Endothelial cell of umbilical vein (primary cell): ENCODE measurements around the gene GBX2. TPM values are rescaled to one million over a fixed set of nuclear protein-coding genes. Genes with fewer than 3 reads are reported as not detected.

Source experiments
- BruUV-seq: library from RNA; stranded (reverse); fragments of 400-500 nt; replicated peaks from 2 replicates; lab custom pipeline; 2021; lab: Mats Ljungman, UMichigan
- CTCF ChIA-PET: fragments of 300-600, 350-600 bp; sonication (Branson Sonifier 250); formaldehyde crosslinking; loops from one replicate; lab custom pipeline; 2021; ENCODE audit warnings: antibody characterized with exemption, inconsistent platforms; lab: Charles Lee
- POLR2A ChIA-PET: fragments of 300-600, 350-600 bp; sonication (Branson Sonifier 250); formaldehyde crosslinking; loops from one replicate; lab custom pipeline; 2021; ENCODE audit warnings: antibody characterized with exemption, inconsistent platforms; lab: Charles Lee
- DNase-seq: peaks from one replicate; pipeline ENCODE4 v3.0.0-alpha.2; 2011; ENCODE audit warnings: low read depth, low spot score
- FAIRE-seq: peaks from 2 replicates; lab custom pipeline; 2011; peaks lifted over from hg19 to GRCh38; lab: Jason Lieb, UNC
- H2AFZ ChIP-seq: 2 replicates; pipeline ENCODE4 v1.6.0; 2012; ENCODE audit warnings: low read depth, low read length, control low read depth, inconsistent platforms
- H3K27ac ChIP-seq: 2 replicates; pipeline ENCODE4 v1.5.1; 2011; ENCODE audit warnings: low read depth, mild to moderate bottlenecking, control low read depth, low read length, moderate library complexity; ENCODE audit not compliant: insufficient read depth
- H3K27me3 ChIP-seq, 2 experiments: 2 replicates each; pipeline versions ENCODE4 v1.6.0 to v1.6.1; 2011; ENCODE audit warnings: low read length in 2 of 2, mixed read lengths in 1 of 2; ENCODE audit not compliant: control insufficient read depth in 2 of 2, insufficient read depth in 2 of 2
- H3K36me3 ChIP-seq, 2 experiments: 2 replicates in 1 of 2; 3 replicates in 1 of 2; pipeline ENCODE4 v1.5.1; 2011; ENCODE audit warnings: low read length in 2 of 2, mild to moderate bottlenecking in 1 of 2, moderate library complexity in 1 of 2; ENCODE audit not compliant: control insufficient read depth in 2 of 2, insufficient read depth in 2 of 2; ENCODE audit errors: extremely low read depth in 1 of 2
- H3K4me1 ChIP-seq: 3 replicates; pipeline ENCODE4 v1.5.1; 2011; ENCODE audit warnings: mild to moderate bottlenecking, low read length; ENCODE audit not compliant: control insufficient read depth, insufficient read depth; ENCODE audit errors: extremely low read depth
- H3K4me2 ChIP-seq: 2 replicates; pipeline ENCODE4 v1.6.1; 2011; ENCODE audit warnings: low read length, control low read depth, mixed read lengths; ENCODE audit not compliant: insufficient read depth
- H3K4me3 ChIP-seq, 3 experiments: fragments of 200-600 bp in 1 of 3; sonication (generic), shearing (Covaris generic) in 1 of 3; replicated peaks in 1 of 3; 2 replicates each; pipeline ENCODE4 v1.5.1; 2011 to 2016; ENCODE audit warnings: control low read depth in 3 of 3, low read length in 3 of 3, mild to moderate bottlenecking in 2 of 3, inconsistent platforms in 1 of 3, low read depth in 1 of 3, moderate library complexity in 1 of 3; ENCODE audit not compliant: insufficient read depth in 1 of 3
- H3K79me2 ChIP-seq: 2 replicates; pipeline ENCODE4 v1.6.0; 2012; ENCODE audit warnings: low read length, inconsistent platforms; ENCODE audit not compliant: control insufficient read depth, insufficient read depth
- H3K9ac ChIP-seq: replicated peaks from 2 replicates; pipeline ENCODE3; 2011; ENCODE audit warnings: low read length, control low read depth; ENCODE audit not compliant: insufficient read depth; ENCODE audit errors: extremely low read depth
- H3K9me1 ChIP-seq: replicated peaks from 3 replicates; pipeline ENCODE4 v1.6.0; 2011; ENCODE audit warnings: mild to moderate bottlenecking, low read length; ENCODE audit not compliant: control insufficient read depth, insufficient read depth; ENCODE audit errors: extremely low read depth
- H3K9me3 ChIP-seq: replicated peaks from 2 replicates; pipeline ENCODE4 v1.5.1; 2012; ENCODE audit warnings: low read length, inconsistent platforms; ENCODE audit not compliant: control insufficient read depth, insufficient read depth
- H4K20me1 ChIP-seq: replicated peaks from 2 replicates; pipeline ENCODE3; 2011; ENCODE audit warnings: mild to moderate bottlenecking, low read length; ENCODE audit not compliant: control insufficient read depth, insufficient read depth; ENCODE audit errors: extremely low read depth
- EZH2 ChIP-seq: IDR thresholded peaks from 2 replicates; pipeline ENCODE4 v1.6.1; 2012; ENCODE audit warnings: borderline replicate concordance, low read depth, mild to moderate bottlenecking, moderate library complexity, low read length, inconsistent platforms; ENCODE audit not compliant: severe bottlenecking
- FOS ChIP-seq: IDR thresholded peaks from 2 replicates; pipeline ENCODE4 v1.6.1; 2011; ENCODE audit warnings: mild to moderate bottlenecking, low read length, moderate library complexity, borderline replicate concordance; ENCODE audit not compliant: insufficient read depth
- GATA2 ChIP-seq: IDR thresholded peaks from 2 replicates; pipeline ENCODE4 v1.7.0; 2011; ENCODE audit warnings: low read depth, mild to moderate bottlenecking, moderate library complexity, mixed read lengths, low read length; ENCODE audit not compliant: insufficient read length, insufficient read depth
- JUN ChIP-seq: IDR thresholded peaks from 2 replicates; pipeline ENCODE4 v1.6.1; 2011; ENCODE audit warnings: borderline replicate concordance, low read depth; ENCODE audit not compliant: insufficient read length, insufficient read depth
- MYC ChIP-seq: IDR thresholded peaks from one replicate; pipeline ENCODE4 v1.6.1; 2011; ENCODE audit warnings: mild to moderate bottlenecking, low read depth, low read length
- POLR2A ChIP-seq: IDR thresholded peaks from 2 replicates; pipeline ENCODE4 v1.6.1; 2012; ENCODE audit warnings: low read depth, mild to moderate bottlenecking, control low read depth, low read length
- POLR2AphosphoS5 ChIP-seq: IDR thresholded peaks from 2 replicates; pipeline ENCODE4 v1.6.1; 2012; ENCODE audit warnings: low read depth, mild to moderate bottlenecking, control low read depth, low read length, moderate library complexity; ENCODE audit not compliant: insufficient read depth
- dilution Hi-C: fragments of 300-500 bp; cut with MboI; formaldehyde crosslinking; loops from one replicate; pipeline ENCODE4 v1.15.0; 2019; ENCODE audit warnings: low sequenced_read_pairs; ENCODE audit not compliant: extremely low pct_ligation_motif_present
- intact Hi-C: fragments of 100-400 bp; cut with micrococcal nuclease; formaldehyde crosslinking; loops from one replicate; pipeline ENCODE4 v1.10.0; 2022
- polyA plus RNA-seq, 4 experiments: library from polyadenylated mRNA; depleted of rRNA in 3 of 4; stranded (reverse) in 3 of 4; unstranded in 1 of 4; fragments of >200 nt; gene quantifications; 2 replicates each; pipeline versions ENCODE4 v1.2.1 to v1.2.3, GENCODE V29; 2011 to 2012; ENCODE audit warnings: missing spikeins in 1 of 4
- total RNA-seq: library from RNA; stranded (reverse); gene quantifications from 2 replicates; pipeline ENCODE4 v1.2.3, GENCODE V29; 2021
- TF ChIP-seq, protein P1 (sequence below): IDR thresholded peaks from 2 replicates; pipeline ENCODE4 v1.6.1; 2011; ENCODE audit not compliant: insufficient read depth, insufficient read length
- TF ChIP-seq, protein P2 (sequence below), 2 donors: IDR thresholded peaks; 1 replicate in 1 of 2; 2 replicates in 1 of 2; pipeline ENCODE4 v1.5.1; 2011; ENCODE audit warnings: low read length in 2 of 2, mild to moderate bottlenecking in 2 of 2, moderate library complexity in 2 of 2, control low read depth in 1 of 2, inconsistent platforms in 1 of 2, low read depth in 1 of 2; ENCODE audit not compliant: insufficient read depth in 1 of 2; ENCODE audit errors: extremely low read depth in 1 of 2

The GBX2 gene
- total and polyA plus RNA-seq, 2 donors (not counting 3 experiments of a cell fraction or from before 2014, with no cell fraction given) = 3.0 to 3.6 TPM

DNA sequence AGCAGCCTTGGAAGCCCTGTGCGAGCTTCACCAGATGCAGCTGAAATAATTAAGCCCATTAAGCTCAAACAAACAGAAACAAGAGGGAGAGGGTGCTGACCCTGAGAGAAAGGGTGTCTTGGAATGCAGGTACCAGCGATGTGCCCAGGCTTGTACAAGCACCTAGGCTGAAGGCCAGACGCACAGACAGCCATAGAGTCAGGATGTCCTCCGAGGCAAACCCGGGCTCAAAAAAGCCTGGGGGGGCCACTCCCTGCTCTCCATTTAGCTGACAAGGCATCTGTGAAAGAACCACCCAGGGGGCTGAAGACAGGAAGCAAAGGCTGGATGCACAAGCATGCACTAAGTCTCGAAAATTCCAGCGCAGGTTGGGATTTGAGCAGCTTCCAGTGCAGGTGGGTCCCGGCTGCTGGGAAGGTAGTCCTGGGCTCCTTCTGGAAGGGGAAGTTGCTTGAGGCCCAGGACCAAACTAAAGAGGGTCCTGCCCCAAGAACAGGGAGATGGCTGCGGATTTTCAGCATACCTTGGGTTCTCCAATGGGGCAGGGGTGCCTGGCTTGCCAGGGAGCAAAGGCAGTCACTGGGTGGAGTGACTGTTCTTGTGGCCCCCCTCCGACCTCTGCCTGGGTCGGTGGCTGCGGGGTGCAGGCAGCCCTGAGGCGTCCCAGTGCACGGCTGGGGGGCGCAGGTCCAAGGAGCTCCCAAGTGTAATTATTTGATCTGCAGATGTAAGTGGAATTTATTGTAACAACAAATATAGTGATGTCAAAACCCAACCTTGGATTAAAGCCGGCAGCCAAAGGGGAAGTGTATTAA is 5.9 kb downstream of the GBX2 start:
- FAIRE-seq (no peak), DNase-seq (no peak)
- dilution Hi-C loops = no loop called here
- Histone ChIP-seq H3K9me1 (no peaks in the 10 kb centered on the region), H3K36me3 (no peaks in the 10 kb centered on the region), H3K4me1 (peaks cover 16% of the 10 kb centered on the region), H2AFZ (no peak overlapping the region), H3K27ac (no peak overlapping the region), H3K4me2 (no peak overlapping the region), H3K4me3 (no peak overlapping the region), H3K9ac (no peak overlapping the region), H4K20me1 (no peaks in the 10 kb centered on the region), H3K27me3 (peaks cover 0 to 10% of the 10 kb centered on the region in 2 experiments), H3K9me3 (no peaks in the 10 kb centered on the region), H3K79me2 (no peaks in the 10 kb centered on the region)
- no peak for TF ChIP-seq MYC
- no peak for TF ChIP-seq GATA2
- TF ChIP-seq, protein P1, sequence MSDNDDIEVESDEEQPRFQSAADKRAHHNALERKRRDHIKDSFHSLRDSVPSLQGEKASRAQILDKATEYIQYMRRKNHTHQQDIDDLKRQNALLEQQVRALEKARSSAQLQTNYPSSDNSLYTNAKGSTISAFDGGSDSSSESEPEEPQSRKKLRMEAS = no peak
- no peak for TF ChIP-seq JUN
- no peak for TF ChIP-seq FOS
- BruUV-seq = no TSS peak
- ChIA-PET POLR2A (interaction anchor here (0.6 kb wide), 1 partner anchor 148 kb away, joined by 3 read pairs; no protein-coding TSS in a partner anchor), CTCF (interaction anchor here (1.2 to 2.6 kb wide), 5 partner anchors 13 to 383 kb away, joined by 3 to 10 read pairs (median 4); no protein-coding TSS in a partner anchor)
- intact Hi-C loops = no loop called here

DNA sequence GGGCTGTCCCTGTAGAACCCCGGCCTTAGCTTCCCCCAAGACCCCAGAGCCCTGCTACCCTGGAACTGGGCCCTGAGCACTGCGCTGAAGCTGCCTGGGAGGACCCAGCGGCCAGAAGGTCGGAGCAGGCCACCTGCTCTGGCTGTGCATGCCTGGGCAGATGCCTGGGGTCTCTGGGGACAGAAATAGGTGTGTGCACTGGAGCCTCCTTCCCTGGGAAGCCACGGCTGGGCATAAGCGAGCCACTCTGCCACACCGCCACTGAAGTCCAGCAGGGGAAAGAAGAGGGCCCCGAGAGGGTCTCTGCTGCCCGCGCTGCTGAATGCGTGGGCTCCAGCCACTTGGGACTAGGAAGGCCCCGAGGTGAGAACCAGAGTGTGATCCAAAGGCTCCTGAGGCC is 6.7 kb downstream of the GBX2 start:
- CTCF ChIA-PET = interaction anchor here (1.4 to 2.6 kb wide), 3 partner anchors 14 to 382 kb away, joined by 4 to 10 read pairs (median 7); no protein-coding TSS in a partner anchor
- no peak overlapping the region for H2AFZ ChIP-seq
- POLR2A ChIA-PET = no interaction called here

More for the DNA sequence above, 6.7 kb downstream of the GBX2 start:
- no TSS peak for BruUV-seq
- Histone ChIP-seq H3K27me3 (peaks cover 0 to 10% of the 10 kb centered on the region in 2 experiments), H3K36me3 (no peaks in the 10 kb centered on the region), H3K9me3 (no peaks in the 10 kb centered on the region), H4K20me1 (no peaks in the 10 kb centered on the region), H3K27ac (no peak overlapping the region), H3K4me2 (no peak overlapping the region), H3K9ac (no peak overlapping the region), H3K4me3 (no peak overlapping the region), H3K4me1 (peaks cover 10% of the 10 kb centered on the region), H3K79me2 (no peaks in the 10 kb centered on the region), H3K9me1 (no peaks in the 10 kb centered on the region)
- no peak for FAIRE-seq
- dilution Hi-C loops (no loop called here), intact Hi-C loops (no loop called here)
- no peak for DNase-seq
- TF ChIP-seq MYC (no peak), POLR2A (no peak), POLR2AphosphoS5 (no peak), FOS (no peak), JUN (no peak), EZH2 (no peak), GATA2 (no peak)
- TF ChIP-seq, protein P1 = no peak
- TF ChIP-seq, protein P2, sequence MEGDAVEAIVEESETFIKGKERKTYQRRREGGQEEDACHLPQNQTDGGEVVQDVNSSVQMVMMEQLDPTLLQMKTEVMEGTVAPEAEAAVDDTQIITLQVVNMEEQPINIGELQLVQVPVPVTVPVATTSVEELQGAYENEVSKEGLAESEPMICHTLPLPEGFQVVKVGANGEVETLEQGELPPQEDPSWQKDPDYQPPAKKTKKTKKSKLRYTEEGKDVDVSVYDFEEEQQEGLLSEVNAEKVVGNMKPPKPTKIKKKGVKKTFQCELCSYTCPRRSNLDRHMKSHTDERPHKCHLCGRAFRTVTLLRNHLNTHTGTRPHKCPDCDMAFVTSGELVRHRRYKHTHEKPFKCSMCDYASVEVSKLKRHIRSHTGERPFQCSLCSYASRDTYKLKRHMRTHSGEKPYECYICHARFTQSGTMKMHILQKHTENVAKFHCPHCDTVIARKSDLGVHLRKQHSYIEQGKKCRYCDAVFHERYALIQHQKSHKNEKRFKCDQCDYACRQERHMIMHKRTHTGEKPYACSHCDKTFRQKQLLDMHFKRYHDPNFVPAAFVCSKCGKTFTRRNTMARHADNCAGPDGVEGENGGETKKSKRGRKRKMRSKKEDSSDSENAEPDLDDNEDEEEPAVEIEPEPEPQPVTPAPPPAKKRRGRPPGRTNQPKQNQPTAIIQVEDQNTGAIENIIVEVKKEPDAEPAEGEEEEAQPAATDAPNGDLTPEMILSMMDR (IDR thresholded peaks at IDR 0.05; ENCODE audit: extremely low read depth in 1 of 2, insufficient read depth in 1 of 2, low read depth in 1 of 2, low read length in 2 of 2) = no peak
